Hepatocyte (in vitro differentiated cells): Measurements from ENCODE around the gene CPSF6. TPM values are rescaled to one million over a fixed set of nuclear protein-coding genes. Genes with fewer than 3 reads are reported as not detected.

ENCODE experiments used
- DNase-seq: peaks from one replicate; pipeline ENCODE4 v3.0.0-alpha.2; 2016; ENCODE audit warnings: low spot score
- H2AFZ ChIP-seq: fragments of 200-600 bp; sonication (generic); 2 replicates; pipeline ENCODE4 v1.6.0; 2016; ENCODE audit warnings: antibody characterized with exemption, mild to moderate bottlenecking
- H3K27ac ChIP-seq: fragments of 200-600 bp; sonication (generic); 2 replicates; pipeline ENCODE4 v1.5.1; 2016; ENCODE audit warnings: mild to moderate bottlenecking
- H3K27me3 ChIP-seq: fragments of 200-600 bp; sonication (generic); 2 replicates; pipeline ENCODE4 v1.6.1; 2016
- H3K36me3 ChIP-seq: fragments of 200-600 bp; sonication (generic); replicated peaks from 2 replicates; pipeline ENCODE4 v1.5.1; 2016; ENCODE audit warnings: low read depth; ENCODE audit not compliant: insufficient read depth
- H3K4me1 ChIP-seq: fragments of 200-600 bp; sonication (generic); 2 replicates; pipeline ENCODE4 v1.5.1; 2016; ENCODE audit warnings: mild to moderate bottlenecking, moderate library complexity; ENCODE audit not compliant: insufficient read depth
- H3K4me2 ChIP-seq: fragments of 200-600 bp; sonication (generic); 2 replicates; pipeline ENCODE4 v1.6.0; 2016
- H3K4me3 ChIP-seq: fragments of 200-600 bp; sonication (generic); 2 replicates; pipeline ENCODE4 v1.5.1; 2016; ENCODE audit warnings: mild to moderate bottlenecking
- H3K79me2 ChIP-seq: fragments of 200-600 bp; sonication (generic); 2 replicates; pipeline ENCODE4 v1.6.0; 2017; ENCODE audit warnings: mild to moderate bottlenecking
- H3K9me2 ChIP-seq: fragments of 200-600 bp; sonication (generic); replicated peaks from 2 replicates; pipeline ENCODE4 v1.6.0; 2017; ENCODE audit warnings: mild to moderate bottlenecking; ENCODE audit not compliant: insufficient read depth
- H3K9me3 ChIP-seq: fragments of 200-600 bp; sonication (generic); 2 replicates; pipeline ENCODE4 v1.5.1; 2016; ENCODE audit warnings: low read depth, mild to moderate bottlenecking
- H4K20me1 ChIP-seq: fragments of 200-600 bp; sonication (generic); 2 replicates; pipeline ENCODE4 v1.6.0; 2016; ENCODE audit warnings: mild to moderate bottlenecking; ENCODE audit not compliant: insufficient read depth, poor library complexity, severe bottlenecking
- CTCF ChIP-seq: fragments of 200-600 bp; sonication (generic); IDR thresholded peaks from 2 replicates; pipeline ENCODE4 v1.5.1; 2016; ENCODE audit warnings: antibody characterized with exemption, mild to moderate bottlenecking; ENCODE audit not compliant: poor library complexity
- EZH2 ChIP-seq: fragments of 200-600 bp; sonication (generic); IDR thresholded peaks from 2 replicates; pipeline ENCODE4 v1.6.1; 2016; ENCODE audit warnings: antibody characterized with exemption, mild to moderate bottlenecking, borderline replicate concordance
- EZH2phosphoT487 ChIP-seq: fragments of 200-600 bp; sonication (generic); IDR thresholded peaks from one replicate; pipeline ENCODE4 v1.6.1; 2018; ENCODE audit warnings: antibody characterized with exemption, mild to moderate bottlenecking, low read depth, moderate library complexity; ENCODE audit not compliant: unreplicated experiment, severe bottlenecking
- WGBS: methylation state at CpG from one replicate; pipeline ENCODE4 v1.1.6; 2016; ENCODE audit warnings: low lambda C conversion rate; ENCODE audit errors: missing lambda C conversion rate; 5-methylcytosine and 5-hydroxymethylcytosine counted together
- polyA plus RNA-seq: library from polyadenylated mRNA; unstranded; fragments of >200 nt; fragmentation: Nextera tagmentation; extraction: Ambion mirVana; gene quantifications from 2 replicates; pipeline ENCODE4 v1.2.1, GENCODE V29; 2016
- total RNA-seq: library from RNA; depleted of rRNA; stranded (reverse); fragments of >200 nt; gene quantifications from 2 replicates; pipeline ENCODE4 v1.2.3, GENCODE V29; 2014

CPSF6 gene
- total and polyA plus RNA-seq, 2 experiments from 2014 or later, result 40.1 to 44.5 TPM

GRCh38 chr12:69247268-69248018, 8.1 kb downstream of the CPSF6 start:
- Histone ChIP-seq H3K4me1 (peaks cover 15% of the 10 kb centered on the region), H3K4me3 (no peak overlapping the region), H3K4me2 (peak overlapping the region; percentile 35), H3K9me3 (no peaks in the 10 kb centered on the region), H3K27me3 (no peaks in the 10 kb centered on the region), H3K9me2 (no peaks in the 10 kb centered on the region), H3K27ac (no peak overlapping the region), H3K79me2 (peaks cover 99% of the 10 kb centered on the region), H3K36me3 (no peaks in the 10 kb centered on the region), H2AFZ (no peak overlapping the region), H4K20me1 (peaks cover 96% of the 10 kb centered on the region)
- TF ChIP-seq CTCF (no peak), EZH2 (no peak), EZH2phosphoT487 (no peak)
- DNase-seq, result no peak
- WGBS, result 81% methylated on average over 3 of the region's 3 CpGs

DNA sequence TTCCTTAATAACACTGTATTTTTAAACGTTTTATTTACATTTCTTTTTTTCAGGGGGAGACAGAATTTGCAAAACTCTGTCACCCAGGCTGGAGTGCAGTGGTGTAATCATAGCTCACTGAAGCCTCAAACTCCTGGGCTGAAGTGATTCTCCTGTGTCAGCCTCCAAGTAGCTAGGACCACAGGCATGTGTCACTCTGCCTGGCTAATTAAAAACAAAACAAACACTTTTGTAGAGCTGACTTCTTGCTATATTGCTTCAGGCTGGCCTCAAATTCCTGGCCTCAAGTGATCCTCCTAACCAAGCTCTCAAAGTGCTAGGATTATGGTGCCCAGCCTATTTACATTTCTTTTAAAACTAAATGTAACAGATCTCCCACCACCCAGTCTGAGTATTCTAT, 12.7 kb downstream of the CPSF6 start:
- Histone ChIP-seq H3K4me3 (no peak overlapping the region), H3K36me3 (no peaks in the 10 kb centered on the region), H2AFZ (no peak overlapping the region), H3K27ac (no peak overlapping the region), H3K4me2 (no peak overlapping the region), H3K4me1 (peaks cover 10% of the 10 kb centered on the region), H3K9me3 (no peaks in the 10 kb centered on the region), H3K9me2 (no peaks in the 10 kb centered on the region), H4K20me1 (peaks cover 61% of the 10 kb centered on the region), H3K79me2 (peaks cover 89% of the 10 kb centered on the region), H3K27me3 (no peaks in the 10 kb centered on the region)
- no peak for DNase-seq
- no peak for TF ChIP-seq EZH2
- no peak for TF ChIP-seq CTCF
- TF ChIP-seq EZH2phosphoT487, result no peak
- 41% methylated on average over 1 of the region's 1 CpG for WGBS

DNA sequence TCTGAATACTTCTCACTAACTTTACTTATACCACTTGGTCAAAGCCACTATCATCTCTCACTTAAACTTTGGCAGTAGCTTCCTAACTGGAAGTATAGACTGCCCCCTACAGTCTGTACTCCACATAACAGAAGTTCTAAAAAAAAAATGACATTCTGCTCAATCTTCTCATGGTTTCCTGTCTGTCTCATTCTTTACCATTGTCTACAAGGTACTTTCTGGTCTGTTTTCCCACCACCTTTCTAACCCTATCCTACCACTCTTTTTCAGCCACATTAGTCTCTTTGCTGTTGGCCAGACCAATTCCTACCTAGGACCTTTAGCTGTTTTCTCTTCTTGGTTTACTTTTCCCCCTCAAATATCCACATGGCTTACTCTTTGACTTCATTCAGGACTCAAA, 14.7 kb downstream of the CPSF6 start:
- Histone ChIP-seq H4K20me1 (peaks cover 43% of the 10 kb centered on the region), H3K27ac (no peak overlapping the region)

More for the DNA sequence above, 14.7 kb downstream of the CPSF6 start:
- Histone ChIP-seq H2AFZ (no peak overlapping the region), H3K9me2 (no peaks in the 10 kb centered on the region), H3K27me3 (no peaks in the 10 kb centered on the region), H3K9me3 (no peaks in the 10 kb centered on the region), H3K79me2 (peaks cover 82% of the 10 kb centered on the region), H3K36me3 (no peaks in the 10 kb centered on the region), H3K4me1 (no peaks in the 10 kb centered on the region), H3K4me3 (no peak overlapping the region), H3K4me2 (no peak overlapping the region)
- TF ChIP-seq EZH2phosphoT487 (no peak), EZH2 (no peak), CTCF (peak; percentile 62)
- DNase-seq, result peak; percentile 41
